Epithelial cell of prostate (primary cell): Measurements from ENCODE around the gene TCN2.
"Not testable (repeated sequence)": the region's sequence is repeated elsewhere in the genome, so short reads cannot be mapped to it uniquely, and the experiment has no call there.

Experiments
- DNase-seq: peaks from one replicate; pipeline ENCODE4 v3.0.0-alpha.2; 2011; ENCODE audit warnings: low read depth, low spot score
- H3K27ac ChIP-seq: fragments of 450-650 bp; 2 replicates; pipeline ENCODE4 v1.5.1; 2017; ENCODE audit warnings: mild to moderate bottlenecking

TCN2 gene

GRCh38 chr22:30574997-30575671 lies 31.8 kb upstream of the TCN2 start:
- no peak overlapping the region for H3K27ac ChIP-seq
- DNase-seq: no peak

- no peak overlapping the region for H3K27ac ChIP-seq
- no peak for DNase-seq
Observed at GRCh38 chr22:30575859-30576258, 31.1 kb upstream of the TCN2 start.

- no peak for DNase-seq
- no peak overlapping the region for H3K27ac ChIP-seq
Observed at GRCh38 chr22:30578481-30578880, 28.5 kb upstream of the TCN2 start.

DNA sequence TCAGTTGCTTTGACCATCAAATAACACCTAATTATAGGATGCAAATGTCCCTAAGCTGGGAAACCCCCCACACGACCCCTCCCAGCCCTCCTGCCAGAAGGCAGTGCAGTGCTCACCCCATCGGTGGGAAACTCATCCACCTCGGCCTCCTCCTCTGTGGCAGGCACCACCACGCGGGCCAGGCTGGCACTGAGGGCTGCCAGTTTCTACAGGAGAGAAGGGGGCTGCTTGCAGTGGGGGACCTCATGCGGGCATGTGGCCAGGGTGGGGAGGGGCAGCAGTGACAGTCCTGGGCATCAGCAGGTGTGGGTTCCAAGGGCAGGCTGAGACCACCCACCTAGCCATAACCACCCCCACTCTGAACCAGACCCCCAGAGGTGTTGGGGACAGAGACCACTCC lies 26.1 kb upstream of the TCN2 start:
- no peak for DNase-seq
- no peak overlapping the region for H3K27ac ChIP-seq

DNA sequence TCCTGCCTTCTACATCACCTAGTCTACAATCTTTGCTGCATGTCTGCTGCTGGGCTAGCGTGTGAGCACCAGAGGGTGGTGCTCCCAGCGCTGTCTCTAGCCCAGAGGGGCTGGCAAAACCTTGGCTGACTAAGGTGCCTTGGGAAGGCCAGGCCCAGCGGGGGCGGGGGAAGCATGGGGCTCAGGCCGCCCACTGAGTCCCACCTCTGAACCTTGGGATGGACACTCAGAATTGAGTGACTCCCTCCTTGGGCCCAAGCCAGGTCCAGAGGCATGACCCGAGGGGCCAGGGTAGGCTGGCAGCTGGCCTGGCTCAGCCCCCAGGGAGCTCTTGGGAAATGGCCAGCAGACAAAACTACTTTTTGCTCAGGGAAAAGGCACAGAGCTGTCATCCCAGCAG lies 24.9 kb upstream of the TCN2 start:
- no peak for DNase-seq
- no peak overlapping the region for H3K27ac ChIP-seq

- no peak for DNase-seq
- H3K27ac ChIP-seq: no peak overlapping the region
Observed at GRCh38 chr22:30582788-30583545, 24.0 kb upstream of the TCN2 start.

GRCh38 chr22:30584441-30584840 lies 22.5 kb upstream of the TCN2 start:
- DNase-seq: no peak
- H3K27ac ChIP-seq: no peak overlapping the region

DNA sequence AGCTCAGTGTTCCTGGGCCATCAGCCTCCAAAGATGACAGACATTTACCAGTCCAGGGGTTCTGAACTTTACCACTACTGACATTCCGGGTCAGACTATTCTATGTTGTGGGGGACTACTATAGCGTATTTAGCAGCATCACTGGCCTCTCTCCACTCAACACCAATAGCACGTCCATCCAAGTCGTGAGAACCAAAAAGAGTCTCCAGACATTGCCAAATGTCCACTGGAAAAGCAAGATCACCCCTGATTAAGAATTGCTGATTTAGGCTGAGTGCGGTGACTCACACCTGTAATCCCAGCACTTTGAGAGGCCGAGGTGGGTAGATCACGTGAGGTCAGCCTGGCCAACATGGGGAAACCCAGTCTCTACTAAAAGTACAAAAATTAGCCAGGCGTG lies 20.6 kb upstream of the TCN2 start:
- no peak overlapping the region for H3K27ac ChIP-seq
- no peak for DNase-seq

DNA sequence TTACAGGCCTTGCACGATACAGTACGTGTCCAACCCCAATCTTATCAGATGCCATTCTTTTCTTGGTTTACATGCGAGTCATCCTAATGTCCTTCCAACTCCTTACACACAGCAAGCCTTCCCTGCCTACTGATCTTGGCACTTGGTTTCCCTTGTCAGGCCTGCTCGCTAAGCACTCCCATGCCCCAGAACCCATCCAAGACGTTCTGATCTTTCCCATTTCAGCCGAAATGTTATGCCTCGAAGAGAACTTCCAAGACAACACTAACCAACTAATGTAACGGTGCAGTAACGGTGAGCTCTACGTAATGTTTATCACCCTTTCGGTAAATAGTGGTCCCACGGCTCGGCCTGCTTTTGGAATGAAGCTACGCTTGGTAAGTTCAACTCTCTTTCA lies 15.8 kb upstream of the TCN2 start:
- peak overlapping the region; percentile 57 for H3K27ac ChIP-seq
- DNase-seq: no peak

DNA sequence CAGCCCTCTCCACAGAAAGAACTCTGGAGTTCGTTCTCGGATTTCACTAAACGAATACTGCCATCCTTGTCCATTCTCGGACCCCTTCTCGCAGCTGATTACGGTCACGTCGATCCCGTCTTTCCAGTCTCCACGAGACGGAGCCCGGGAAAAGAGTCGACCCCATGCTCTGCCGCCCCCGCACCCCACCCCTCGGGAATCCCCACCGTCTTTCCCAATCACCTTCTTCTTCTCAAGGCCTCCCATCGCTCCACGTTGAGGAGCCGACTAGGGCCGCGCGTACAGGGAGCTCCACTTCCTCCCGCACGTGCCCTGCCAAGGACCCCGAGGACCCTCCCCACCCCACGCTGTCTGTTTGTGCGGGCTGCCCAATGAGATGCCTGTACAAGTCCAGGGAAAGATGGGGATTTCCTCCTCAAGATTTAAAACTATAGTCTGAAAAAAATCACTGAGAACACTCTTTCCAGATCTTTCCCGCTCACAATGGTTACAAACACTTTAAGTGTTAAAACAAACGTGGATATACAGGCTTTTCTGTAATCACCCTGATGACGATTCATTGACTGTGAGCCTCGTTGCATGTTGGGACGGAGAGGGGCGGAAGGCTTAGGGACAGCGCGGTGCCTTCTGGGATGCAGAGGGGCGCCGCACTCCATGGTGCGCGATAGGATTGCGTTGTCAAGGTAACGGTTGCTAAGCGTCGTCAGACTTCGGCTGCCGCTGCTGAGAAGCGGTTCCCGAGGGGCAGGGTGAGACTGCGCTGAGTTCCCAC lies 15.2 kb upstream of the TCN2 start, which contains the start of gene PES1:
PES1 (minus strand) TSS at position 323 of the 772 bp plus-strand sequence; CDS start at position 246, 77 bp downstream.
- H3K27ac ChIP-seq: peak within 1 kb of the TSS; percentile 57
- peak; percentile 93 for DNase-seq

DNA sequence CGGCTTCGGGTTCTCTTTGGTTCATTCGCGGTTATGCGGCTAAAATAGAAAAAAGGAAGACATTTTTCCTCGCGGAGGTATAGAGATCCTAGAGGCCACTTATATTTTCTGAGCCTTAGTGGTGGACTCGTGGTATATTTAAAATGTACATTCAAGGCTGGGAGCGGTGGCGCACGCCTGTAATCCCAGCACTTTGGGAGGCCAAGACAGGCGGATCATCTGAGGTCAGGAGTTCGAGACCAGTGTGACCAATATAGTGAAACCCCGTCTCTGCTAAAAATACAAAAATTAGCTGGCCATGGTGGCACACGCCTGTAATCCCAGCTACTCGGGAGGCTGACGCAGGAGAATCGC lies 14.6 kb upstream of the TCN2 start:
- DNase-seq, H3K27ac ChIP-seq: not testable (repeated sequence)

- no peak for DNase-seq
- no peak overlapping the region for H3K27ac ChIP-seq
Observed at GRCh38 chr22:30596199-30596598, 10.8 kb upstream of the TCN2 start.

GRCh38 chr22:30596886-30597285 lies 10.1 kb upstream of the TCN2 start:
- no peak overlapping the region for H3K27ac ChIP-seq
- no peak for DNase-seq

DNA sequence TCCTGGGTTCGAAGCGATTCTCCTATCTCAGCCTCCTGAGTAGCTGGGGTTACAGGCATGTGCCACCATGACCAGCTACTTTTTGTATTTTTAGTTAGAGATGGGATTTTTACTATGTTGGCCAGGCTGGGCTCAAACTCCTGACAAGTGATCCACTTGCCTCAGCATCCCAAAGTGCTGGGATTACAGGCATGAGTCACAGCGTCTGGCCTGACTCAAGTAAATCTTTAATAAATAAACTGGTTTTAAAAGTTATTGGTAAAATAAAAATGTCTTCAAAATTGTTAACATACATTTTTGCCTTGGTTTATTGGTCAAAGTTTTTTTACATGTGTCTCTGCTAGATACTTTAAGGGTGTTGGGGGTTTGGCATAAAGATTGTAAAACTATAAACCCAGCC lies 8.0 kb upstream of the TCN2 start:
- no peak for DNase-seq
- H3K27ac ChIP-seq: no peak overlapping the region

- no peak for DNase-seq
- H3K27ac ChIP-seq: no peak overlapping the region
Observed at GRCh38 chr22:30600921-30601320, 6.1 kb upstream of the TCN2 start.

GRCh38 chr22:30601464-30601863 lies 5.5 kb upstream of the TCN2 start:
- no peak for DNase-seq
- H3K27ac ChIP-seq: no peak overlapping the region

- H3K27ac ChIP-seq: no peak overlapping the region
- no peak for DNase-seq
Observed at GRCh38 chr22:30602049-30602448, 4.9 kb upstream of the TCN2 start.

- H3K27ac ChIP-seq: no peak overlapping the region
- DNase-seq: no peak
Observed at GRCh38 chr22:30603801-30604200, 3.2 kb upstream of the TCN2 start.

DNA sequence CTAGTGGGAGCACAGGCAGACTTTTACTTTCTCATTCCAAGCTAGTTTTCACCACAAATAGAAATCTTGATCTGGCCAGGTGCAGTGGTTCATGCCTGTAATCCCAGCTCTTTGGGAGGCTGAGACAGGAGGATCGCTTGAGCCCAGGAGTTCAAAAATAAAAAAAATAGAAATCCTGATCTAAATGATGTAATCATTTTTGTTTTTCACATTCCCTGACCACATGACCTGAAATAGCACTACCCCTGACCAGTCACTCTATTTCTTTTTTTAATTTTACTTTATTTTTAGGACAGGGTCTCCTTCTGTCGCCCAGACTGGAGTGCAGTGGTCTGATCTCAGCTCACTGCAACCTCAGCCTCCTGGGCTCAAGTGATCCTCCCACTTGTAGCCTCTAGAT lies 2.3 kb upstream of the TCN2 start:
- no peak for DNase-seq
- no peak overlapping the region for H3K27ac ChIP-seq

GRCh38 chr22:30605449-30606110 lies 1.4 kb upstream of the TCN2 start:
- DNase-seq: no peak

More at GRCh38 chr22:30605449-30606110, 1.4 kb upstream of the TCN2 start:
- no peak overlapping the region for H3K27ac ChIP-seq
